SK-N-MC (cell line): Measurements from ENCODE around the gene RFC5.
A peak's percentile ranks its signal among the peaks of the same experiment; 100 is the strongest.

ENCODE experiments used
- DNase-seq: peaks from one replicate; pipeline ENCODE4 v3.0.0-alpha.2; 2011; ENCODE audit warnings: low read depth, low spot score
- H3K27ac ChIP-seq: fragments of 200-600 bp; sonication (generic); 2 replicates; pipeline ENCODE4 v1.5.1; 2016; ENCODE audit warnings: mixed run types
- H3K36me3 ChIP-seq: fragments of 200-600 bp; sonication (generic); 2 replicates; pipeline ENCODE4 v1.6.1; 2017; ENCODE audit warnings: antibody characterized with exemption, low read length, mixed read lengths; ENCODE audit not compliant: insufficient read depth
- H3K4me3 ChIP-seq: fragments of 200-600 bp; sonication (generic); 2 replicates; pipeline ENCODE4 v1.5.1; 2016
- H3K9ac ChIP-seq: fragments of 200-600 bp; sonication (generic); 2 replicates; pipeline ENCODE4 v1.8.0; 2017; ENCODE audit warnings: mixed run types, mixed read lengths; ENCODE audit not compliant: insufficient read length
- H3K9me3 ChIP-seq: fragments of 200-600 bp; sonication (generic); 2 replicates; pipeline ENCODE4 v1.6.1; 2017; ENCODE audit warnings: low read depth, mild to moderate bottlenecking, antibody characterized with exemption, low read length, moderate library complexity, mixed read lengths
- EZH2 ChIP-seq: fragments of 200-600 bp; sonication (generic); IDR thresholded peaks from one replicate; pipeline ENCODE4 v1.6.1; 2017; ENCODE audit warnings: antibody characterized with exemption
- FOXP2 ChIP-seq: optimal IDR thresholded peaks from 2 replicates; pipeline ENCODE3; 2011; ENCODE audit warnings: mild to moderate bottlenecking, moderate library complexity; ENCODE audit not compliant: insufficient read depth; ENCODE audit errors: extremely low read length, control extremely low read depth
- POLR2AphosphoS5 ChIP-seq: IDR thresholded peaks from 2 replicates; pipeline ENCODE4 v1.6.1; 2012; ENCODE audit warnings: mild to moderate bottlenecking, low read depth, low read length, borderline replicate concordance

RFC5 gene

GRCh38 chr12:118053071-118053985, 36.8 kb downstream of the RFC5 start:
- H3K4me3 ChIP-seq, result no peak overlapping the region
- H3K36me3 ChIP-seq, result peaks cover 14% of the 10 kb centered on the region; the same call in 1 of the 2 replicates
- H3K9me3 ChIP-seq, result no peaks in the 10 kb centered on the region
- no peak for TF ChIP-seq FOXP2
- TF ChIP-seq EZH2, result no peak
- TF ChIP-seq POLR2AphosphoS5, result no peak
- H3K9ac ChIP-seq, result no peak overlapping the region
- DNase-seq, result no peak
- H3K27ac ChIP-seq, result no peak overlapping the region

- H3K9ac ChIP-seq, result no peak overlapping the region
- H3K9me3 ChIP-seq, result no peaks in the 10 kb centered on the region
- TF ChIP-seq FOXP2 (no peak), POLR2AphosphoS5 (no peak), EZH2 (no peak)
- no peak overlapping the region for H3K27ac ChIP-seq
- peaks cover 9% of the 10 kb centered on the region; the same call in 1 of the 2 replicates for H3K36me3 ChIP-seq
- no peak for DNase-seq
- H3K4me3 ChIP-seq, result no peak overlapping the region
Measured at GRCh38 chr12:118055144-118055557, 38.6 kb downstream of the RFC5 start.

- Histone ChIP-seq H3K36me3 (peaks cover 7% of the 10 kb centered on the region; the same call in 1 of the 2 replicates), H3K9ac (no peak overlapping the region), H3K27ac (no peak overlapping the region), H3K4me3 (no peak overlapping the region), H3K9me3 (no peaks in the 10 kb centered on the region)
- TF ChIP-seq POLR2AphosphoS5 (no peak), FOXP2 (no peak), EZH2 (no peak)
- no peak for DNase-seq
Measured at GRCh38 chr12:118055865-118056773, 39.6 kb downstream of the RFC5 start.

GRCh38 chr12:118058227-118058626, 41.7 kb downstream of the RFC5 start:
- Histone ChIP-seq H3K27ac (no peak overlapping the region), H3K4me3 (no peak overlapping the region), H3K9me3 (no peaks in the 10 kb centered on the region), H3K9ac (no peak overlapping the region), H3K36me3 (no peaks in the 10 kb centered on the region)
- DNase-seq, result no peak
- TF ChIP-seq FOXP2 (no peak), POLR2AphosphoS5 (no peak), EZH2 (no peak)

GRCh38 chr12:118058881-118059280, 42.4 kb downstream of the RFC5 start:
- H3K9me3 ChIP-seq, result no peaks in the 10 kb centered on the region
- TF ChIP-seq EZH2 (no peak), POLR2AphosphoS5 (no peak), FOXP2 (no peak)
- no peak for DNase-seq
- H3K27ac ChIP-seq, result no peak overlapping the region; the same call in 1 of the 2 replicates
- peak overlapping the region; percentile 77 for H3K9ac ChIP-seq
- H3K4me3 ChIP-seq, result peak overlapping the region; percentile 87; the same call in 1 of the 2 replicates
- no peaks in the 10 kb centered on the region for H3K36me3 ChIP-seq

- Histone ChIP-seq H3K36me3 (no peaks in the 10 kb centered on the region), H3K9ac (peak overlapping the region; percentile 77), H3K27ac (peak overlapping the region; percentile 85), H3K9me3 (no peaks in the 10 kb centered on the region), H3K4me3 (peak overlapping the region; percentile 87)
- DNase-seq, result peak; percentile 42
- TF ChIP-seq EZH2 (no peak), FOXP2 (no peak), POLR2AphosphoS5 (no peak; the same call in 1 of the 2 replicates)
Measured at GRCh38 chr12:118059341-118060191, 43.1 kb downstream of the RFC5 start.

GRCh38 chr12:118060301-118061010, 44.0 kb downstream of the RFC5 start:
- H3K9me3 ChIP-seq, result no peaks in the 10 kb centered on the region
- peak overlapping the region; percentile 87 for H3K4me3 ChIP-seq
- TF ChIP-seq POLR2AphosphoS5 (no peak), EZH2 (no peak), FOXP2 (no peak)
- DNase-seq, result no peak
- no peaks in the 10 kb centered on the region for H3K36me3 ChIP-seq
- peak overlapping the region; percentile 85 for H3K27ac ChIP-seq
- H3K9ac ChIP-seq, result peak overlapping the region; percentile 77
